Upper lobe of left lung (tissue), 4 donors: ENCODE data around the gene LEFTY2.
"Not testable (repeated sequence)": the region's sequence is repeated elsewhere in the genome, so short reads cannot be mapped to it uniquely, and the experiment has no call there.

Experiments used
- CTCF ChIP-seq, 6 experiments: fragments of 450-650 bp in 4 of 6; fragments of 200-600 bp in 2 of 6; sonication (generic) in 2 of 6; IDR thresholded peaks; one replicate each; pipeline ENCODE4 v1.5.1; 2016 to 2019; ENCODE audit warnings: antibody characterized with exemption in 6 of 6
- EP300 ChIP-seq, 4 donors: sonication (generic); formaldehyde crosslinking; IDR thresholded peaks; one replicate each; pipeline ENCODE4 v1.5.1; 2017; ENCODE audit warnings: antibody characterized with exemption in 4 of 4, control low read depth in 2 of 4
- POLR2AphosphoS5 ChIP-seq, 2 donors: sonication (generic); formaldehyde crosslinking; IDR thresholded peaks; one replicate each; pipeline ENCODE4 v1.5.1; 2017; ENCODE audit warnings: antibody characterized with exemption in 2 of 2

GRCh38 chr1:225929462-225929861, 11.6 kb downstream of the LEFTY2 start:
- not testable (repeated sequence) for TF ChIP-seq POLR2AphosphoS5, CTCF, EP300 (IDR thresholded peaks at IDR 0.05)
